Stimulated activated CD4-positive, alpha-beta T cell treated with anti-CD3 and anti-CD28 coated beads, Interleukin-12 subunit alpha, Interleukin-12 subunit beta, amount 100 ng/mL, for 24 hours (primary cell): Measurements from ENCODE around the gene PACS2.

Experiments used
- DNase-seq, 2 experiments: peaks; one replicate each; pipeline ENCODE4 v3.0.0-alpha.2; 2020; ENCODE audit warnings: low read depth in 2 of 2

Gene PACS2

DNA sequence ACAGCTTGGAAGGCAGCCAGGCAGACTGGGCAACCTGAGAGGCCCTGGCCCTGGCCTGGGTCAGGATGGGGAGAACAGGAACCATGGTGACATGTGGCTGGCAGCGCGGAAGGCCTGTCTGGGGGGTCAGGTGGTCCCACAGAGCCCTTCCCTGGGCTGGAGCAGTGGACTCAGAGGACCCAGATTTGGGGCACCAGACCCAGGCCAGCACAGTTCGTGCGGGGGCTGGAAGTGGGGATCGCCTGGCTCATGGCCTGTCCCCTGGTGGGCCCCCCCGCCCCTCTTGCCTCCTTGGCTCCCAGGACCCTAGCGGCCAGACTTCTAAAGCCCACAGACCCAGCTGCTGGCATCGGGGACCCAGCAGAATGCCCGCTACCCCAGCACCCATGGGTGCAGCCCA, 126.4 kb downstream of the PACS2 start:
- no peak for DNase-seq

DNA sequence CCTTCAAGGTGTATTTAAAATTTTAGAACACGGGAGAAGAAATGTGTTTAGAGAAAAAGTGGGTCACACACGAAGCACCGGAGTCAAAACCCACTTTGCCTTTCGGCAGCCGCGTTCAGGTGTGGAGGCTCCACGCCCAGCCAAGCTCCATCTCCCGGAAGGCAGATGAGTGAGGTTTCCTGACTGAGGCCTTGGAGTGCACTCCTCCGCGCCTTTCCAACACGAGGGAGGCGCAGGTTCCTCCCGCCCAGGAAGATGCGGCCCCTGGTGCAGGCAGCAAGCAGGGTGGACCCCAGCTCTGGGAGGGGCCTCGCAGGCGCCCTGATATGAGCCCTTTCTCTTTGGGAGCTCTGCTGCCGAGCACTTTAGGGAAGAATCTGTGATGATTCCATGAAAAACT, 127.6 kb downstream of the PACS2 start:
- no peak for DNase-seq

DNA sequence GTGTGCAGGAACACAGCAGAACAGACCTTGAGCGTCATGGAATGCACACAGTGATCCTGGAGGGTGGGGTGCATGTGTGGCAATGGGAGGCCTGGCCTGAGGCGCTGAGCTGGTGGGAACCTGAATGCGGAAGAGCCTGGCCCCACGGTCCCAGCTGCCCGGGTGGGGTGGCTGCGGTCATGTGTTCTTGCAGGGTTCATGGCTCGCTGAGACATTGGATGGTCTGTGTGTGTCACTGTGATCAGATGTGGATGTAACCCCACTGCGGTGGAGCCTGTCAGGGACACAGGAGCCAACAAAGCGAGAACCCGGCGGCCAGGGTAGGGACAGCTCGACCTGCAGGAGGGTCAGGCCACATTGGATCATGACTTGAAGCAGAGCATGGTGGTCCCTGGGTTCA, 128.3 kb downstream of the PACS2 start:
- no peak for DNase-seq

DNA sequence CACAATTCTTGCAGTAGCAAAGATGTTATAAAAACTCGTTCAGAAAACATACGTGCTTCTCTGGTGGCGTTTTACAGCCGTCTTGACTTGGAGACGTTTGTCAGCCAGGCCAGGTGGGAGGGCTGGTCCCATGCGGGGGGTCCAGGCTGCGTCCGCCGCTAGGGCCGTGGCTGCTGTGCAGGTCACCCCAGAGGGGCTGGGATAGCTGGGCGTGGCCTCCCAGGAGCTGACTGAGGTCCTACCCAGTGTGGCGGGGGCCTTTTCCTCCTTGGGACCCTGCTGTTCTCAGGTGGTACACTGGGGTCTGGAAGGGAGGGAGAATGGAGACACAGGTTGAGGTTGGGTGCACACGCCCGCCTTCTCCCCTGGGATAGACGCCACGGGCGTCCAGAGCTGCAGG, 130.3 kb downstream of the PACS2 start:
- no peak for DNase-seq

DNA sequence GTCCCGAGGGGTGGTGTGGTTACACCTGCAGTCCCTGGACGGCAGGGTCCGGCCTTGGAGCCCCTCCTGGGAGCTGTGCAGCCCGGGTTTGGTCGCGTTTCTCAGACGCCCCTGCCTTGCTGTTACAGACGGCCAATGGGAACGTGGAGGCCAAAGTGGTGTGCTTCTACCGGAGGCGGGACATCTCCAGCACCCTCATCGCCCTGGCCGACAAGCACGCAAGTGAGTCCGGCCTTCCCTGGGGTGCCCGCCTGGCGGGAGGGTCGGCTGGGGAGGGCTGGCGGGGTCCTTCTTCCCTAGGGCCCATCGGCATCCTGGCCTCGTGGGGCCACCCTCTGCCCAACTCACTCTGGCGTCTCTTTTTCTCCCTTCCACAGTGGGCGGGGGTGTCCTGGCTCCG, 130.7 kb downstream of the PACS2 start:
- DNase-seq, result no peak

DNA sequence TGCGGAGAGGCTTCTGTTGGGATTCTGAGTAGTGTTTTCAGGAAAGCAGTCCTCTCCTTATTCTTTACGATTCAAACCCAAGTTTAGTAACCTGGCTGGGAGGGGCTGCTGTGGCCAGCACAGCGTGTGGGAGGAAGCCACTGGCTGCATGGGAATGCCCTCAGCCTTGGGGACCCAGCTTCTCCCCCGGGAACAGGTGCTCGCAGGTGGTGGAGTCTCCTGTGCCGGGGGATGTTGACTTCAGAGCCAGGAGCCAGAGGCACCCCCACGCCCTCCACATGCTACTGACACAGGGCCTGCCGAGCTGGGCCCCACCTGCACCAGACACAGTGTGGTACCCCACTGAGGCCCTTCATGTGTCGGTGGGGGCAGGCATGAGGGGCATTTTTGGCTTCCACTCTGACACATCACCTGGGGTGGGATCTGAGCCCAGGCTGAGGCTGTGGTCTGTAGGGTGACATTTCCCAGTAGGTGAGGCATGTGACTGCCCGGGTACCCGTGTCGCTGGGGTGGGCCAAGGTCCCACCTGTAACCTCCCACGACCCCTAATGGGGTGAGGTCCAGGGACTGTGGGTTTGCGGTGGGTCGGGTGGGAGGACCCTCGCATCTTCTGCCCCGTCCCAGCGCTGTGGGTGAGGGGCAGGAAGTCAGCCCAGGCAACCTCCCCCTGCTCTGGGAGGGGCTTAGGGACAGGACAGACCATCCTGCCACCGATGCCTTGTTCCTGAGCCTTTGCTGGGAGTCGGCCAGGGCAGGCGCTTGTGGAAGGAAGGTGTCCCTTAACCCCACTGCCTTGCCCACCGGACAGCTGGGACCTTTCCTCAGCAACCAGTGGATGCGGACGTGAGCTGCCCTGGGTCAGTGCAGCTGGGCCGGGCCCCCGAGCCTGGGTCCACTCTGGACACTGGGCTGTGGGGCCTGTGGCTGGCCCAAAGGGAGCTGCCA, 131.6 kb downstream of the PACS2 start:
- no peak for DNase-seq

DNA sequence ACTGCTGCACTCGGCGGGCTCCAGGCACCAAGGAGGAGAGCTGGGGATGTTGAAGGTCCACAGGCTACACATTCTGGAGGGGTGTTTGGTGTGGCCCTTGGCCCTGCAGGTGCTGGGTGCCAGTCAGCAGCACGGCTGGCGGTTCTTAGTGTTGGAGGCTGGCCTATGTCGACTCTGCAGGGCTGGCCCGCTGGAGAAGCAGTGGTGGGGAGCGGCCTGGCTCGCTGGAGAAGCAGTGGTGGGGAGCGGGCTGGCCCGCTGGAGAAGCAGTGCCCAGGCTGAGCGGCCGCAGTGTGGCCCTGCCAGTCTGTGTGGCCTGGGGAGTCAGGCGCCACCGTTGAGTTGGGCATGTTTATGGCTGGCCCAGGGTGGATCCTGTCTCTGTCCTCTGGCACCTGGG, 132.4 kb downstream of the PACS2 start:
- no peak for DNase-seq
